ENCODE data around the gene TMEM233. TPM values are rescaled to one million over a fixed set of nuclear protein-coding genes. Genes with fewer than 3 reads are reported as not detected.

TMEM233 gene
- total RNA-seq, 1 experiment from 2014 or later = not detected

- Mint-ChIP-seq H3K36me3 (ENCODE audit: insufficient read depth, unreplicated experiment) (peaks cover 61% of the 10 kb centered on the region), H3K27ac (ENCODE audit: unreplicated experiment) (peak overlapping the region; percentile 83), H3K9me3 (ENCODE audit: low read depth, unreplicated experiment) (no peaks in the 10 kb centered on the region), H3K27me3 (ENCODE audit: unreplicated experiment) (no peaks in the 10 kb centered on the region), H3K4me1 (ENCODE audit: low read depth, unreplicated experiment) (peaks cover 46% of the 10 kb centered on the region), H3K4me3 (ENCODE audit: low read depth, unreplicated experiment) (peak overlapping the region; percentile 91)
- BruUV-seq (replicated peaks) = TSS peak; percentile 61
- no peak for DNase-seq
- intact Hi-C loops (cut with micrococcal nuclease; ENCODE audit: unreplicated experiment) = no loop called here
- TF ChIP-seq CTCF (IDR thresholded peaks at IDR 0.05; ENCODE audit: unreplicated experiment) = no peak
- CTCF ChIA-PET = interaction anchor here (1.1 to 1.7 kb wide), 3 partner anchors 15 to 224 kb away, joined by 4 to 5 read pairs (median 4); no protein-coding TSS in a partner anchor
These were observed 74.8 kb downstream of the TMEM233 start for GRCh38 chr12:119668324-119668841.

GRCh38 chr12:119669744-119670472 is 76.3 kb downstream of the TMEM233 start:
- H3K27ac Mint-ChIP-seq (ENCODE audit: unreplicated experiment) = peak overlapping the region; percentile 99
- CTCF ChIA-PET = interaction anchor here (0.6 to 1.8 kb wide), 5 partner anchors 18 to 1625 kb away, joined by 3 to 16 read pairs (median 6); no protein-coding TSS in a partner anchor
- no peaks in the 10 kb centered on the region for H3K27me3 Mint-ChIP-seq (ENCODE audit: unreplicated experiment)
- H3K4me3 Mint-ChIP-seq (ENCODE audit: low read depth, unreplicated experiment) = peak overlapping the region; percentile 91
- no TSS peak for BruUV-seq (replicated peaks)
- no peaks in the 10 kb centered on the region for H3K9me3 Mint-ChIP-seq (ENCODE audit: low read depth, unreplicated experiment)
- peak; percentile 80 for DNase-seq
- peaks cover 71% of the 10 kb centered on the region for H3K36me3 Mint-ChIP-seq (ENCODE audit: insufficient read depth, unreplicated experiment)
- intact Hi-C loops (cut with micrococcal nuclease; ENCODE audit: unreplicated experiment) = loop anchor here (1.0 to 2.0 kb wide), 2 partner anchors 41 to 110 kb away; no protein-coding TSS in a partner anchor
- H3K4me1 Mint-ChIP-seq (ENCODE audit: low read depth, unreplicated experiment) = peaks cover 58% of the 10 kb centered on the region
- TF ChIP-seq CTCF (IDR thresholded peaks at IDR 0.05; ENCODE audit: unreplicated experiment) = no peak

GRCh38 chr12:119671070-119671469 is 77.5 kb downstream of the TMEM233 start:
- intact Hi-C loops (cut with micrococcal nuclease; ENCODE audit: unreplicated experiment) = loop anchor here (2.0 kb wide), 1 partner anchor 40 kb away; no protein-coding TSS in a partner anchor
- Mint-ChIP-seq H3K9me3 (ENCODE audit: low read depth, unreplicated experiment) (no peaks in the 10 kb centered on the region), H3K27me3 (ENCODE audit: unreplicated experiment) (no peaks in the 10 kb centered on the region), H3K36me3 (ENCODE audit: insufficient read depth, unreplicated experiment) (peaks cover 82% of the 10 kb centered on the region), H3K27ac (ENCODE audit: unreplicated experiment) (peak overlapping the region; percentile 99), H3K4me3 (ENCODE audit: low read depth, unreplicated experiment) (peak overlapping the region; percentile 91), H3K4me1 (ENCODE audit: low read depth, unreplicated experiment) (peaks cover 58% of the 10 kb centered on the region)
- CTCF ChIA-PET = interaction anchor here (1.0 to 1.1 kb wide), 2 partner anchors 17 to 126 kb away, joined by 3 read pairs; no protein-coding TSS in a partner anchor
- no peak for TF ChIP-seq CTCF (IDR thresholded peaks at IDR 0.05; ENCODE audit: unreplicated experiment)
- no TSS peak for BruUV-seq (replicated peaks)
- DNase-seq = no peak

- TF ChIP-seq CTCF (IDR thresholded peaks at IDR 0.05; ENCODE audit: unreplicated experiment) = no peak
- DNase-seq = no peak
- intact Hi-C loops (cut with micrococcal nuclease; ENCODE audit: unreplicated experiment) = no loop called here
- peaks cover 54% of the 10 kb centered on the region for H3K4me1 Mint-ChIP-seq (ENCODE audit: low read depth, unreplicated experiment)
- peak overlapping the region; percentile 91 for H3K4me3 Mint-ChIP-seq (ENCODE audit: low read depth, unreplicated experiment)
- CTCF ChIA-PET = interaction anchor here (1.1 kb wide), 1 partner anchor 125 kb away, joined by 3 read pairs; no protein-coding TSS in a partner anchor
- peaks cover 94% of the 10 kb centered on the region for H3K36me3 Mint-ChIP-seq (ENCODE audit: insufficient read depth, unreplicated experiment)
- BruUV-seq (replicated peaks) = no TSS peak
- no peaks in the 10 kb centered on the region for H3K9me3 Mint-ChIP-seq (ENCODE audit: low read depth, unreplicated experiment)
- no peaks in the 10 kb centered on the region for H3K27me3 Mint-ChIP-seq (ENCODE audit: unreplicated experiment)
- no peak overlapping the region for H3K27ac Mint-ChIP-seq (ENCODE audit: unreplicated experiment)
These were observed 78.6 kb downstream of the TMEM233 start for GRCh38 chr12:119672194-119672593.
